Measurements from ENCODE around the gene SP140L. TPM values are rescaled to one million over a fixed set of nuclear protein-coding genes. Genes with fewer than 3 reads are reported as not detected.
"Not testable (repeated sequence)": the region's sequence is repeated elsewhere in the genome, so short reads cannot be mapped to it uniquely, and the experiment has no call there.

SP140L gene
- total RNA-seq, 2 experiments from 2014 or later, result 85.2 to 88.0 TPM

DNA sequence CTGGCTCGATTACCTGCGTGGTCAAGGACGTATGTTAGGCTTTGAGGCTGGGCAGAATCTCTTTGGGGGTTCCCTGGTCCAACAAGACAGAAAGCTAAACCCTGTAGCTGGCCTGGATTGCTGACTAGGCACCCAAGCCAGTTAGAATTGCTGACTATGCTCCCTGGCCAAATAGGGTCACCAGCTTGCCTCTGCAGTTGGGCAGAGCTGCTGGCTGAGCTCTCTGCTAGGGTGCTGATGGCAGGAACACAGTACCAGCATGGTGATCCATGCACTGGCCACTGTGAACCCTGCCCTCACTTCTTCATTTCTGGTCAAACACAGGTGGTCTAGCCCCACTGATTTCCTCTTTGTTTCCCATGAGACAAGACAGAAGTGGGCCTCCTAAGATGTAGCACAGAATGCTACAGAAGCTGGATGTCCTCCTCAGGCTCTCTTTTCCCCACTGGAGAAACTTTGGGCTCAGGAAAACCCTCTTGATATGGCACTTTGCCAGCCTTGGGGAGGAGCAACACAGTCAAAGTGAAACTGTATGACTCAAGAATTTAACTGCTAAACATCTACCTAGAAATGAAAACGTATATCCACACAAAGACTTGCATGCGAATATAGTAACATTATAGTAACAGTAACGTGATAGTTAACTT, 20.8 kb downstream of the SP140L start:
- peak overlapping the region; percentile 92 for H3K27ac Mint-ChIP-seq
- peaks cover 72% of the 10 kb centered on the region for H3K4me1 Mint-ChIP-seq
- peak overlapping the region; percentile 63 for H3K4me3 Mint-ChIP-seq
- POLR2A ChIA-PET, result interaction anchor here (0.8 to 4.5 kb wide), 10 partner anchors 12 to 366 kb away, joined by 3 to 35 read pairs (median 4); partner anchors contain the start of genes SP110, SP140 and SP140L
- peaks cover 36% of the 10 kb centered on the region for H3K9me3 Mint-ChIP-seq
- CTCF ChIA-PET, result interaction anchor here (0.6 to 1.6 kb wide), 3 partner anchors 21 to 25 kb away, joined by 3 to 5 read pairs (median 3); partner anchors contain the start of gene SP140L
- peak; percentile 63 for DNase-seq
- no peaks in the 10 kb centered on the region for H3K27me3 Mint-ChIP-seq
- H3K36me3 Mint-ChIP-seq (ENCODE audit: low read depth), result peaks cover 82% of the 10 kb centered on the region

DNA sequence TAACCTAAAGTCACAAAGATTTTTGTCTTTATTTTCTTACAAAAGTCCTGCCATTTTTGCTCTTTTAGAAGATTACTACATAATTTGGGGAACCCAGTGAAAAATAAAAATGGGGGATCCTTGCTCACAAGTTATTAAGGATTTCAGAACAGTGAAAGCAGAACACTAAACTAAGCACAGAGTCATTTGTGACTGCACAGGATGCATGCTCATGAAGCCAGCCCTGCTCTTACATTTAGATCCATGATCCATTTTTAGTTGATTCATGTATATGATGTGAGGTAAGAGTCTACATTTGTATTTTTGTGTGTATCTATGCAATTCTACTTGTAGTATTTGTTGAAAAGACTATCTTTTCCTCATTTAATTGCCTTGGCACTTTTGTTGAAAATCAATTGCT, 21.8 kb downstream of the SP140L start:
- peaks cover 73% of the 10 kb centered on the region for H3K36me3 Mint-ChIP-seq (ENCODE audit: low read depth)
- H3K27me3 Mint-ChIP-seq, result no peaks in the 10 kb centered on the region
- H3K27ac Mint-ChIP-seq, result peak overlapping the region; percentile 92
- ChIA-PET CTCF (interaction anchor here (0.5 to 1.5 kb wide), 2 partner anchors 13 to 26 kb away, joined by 3 read pairs; no protein-coding TSS in a partner anchor), POLR2A (interaction anchor here (0.6 to 4.5 kb wide), 9 partner anchors 13 to 365 kb away, joined by 3 to 35 read pairs (median 4); partner anchors contain the start of genes SP110, SP140 and SP140L)
- peaks cover 30% of the 10 kb centered on the region for H3K9me3 Mint-ChIP-seq
- peak overlapping the region; percentile 63 for H3K4me3 Mint-ChIP-seq
- H3K4me1 Mint-ChIP-seq, result peaks cover 62% of the 10 kb centered on the region
- no peak for DNase-seq

DNA sequence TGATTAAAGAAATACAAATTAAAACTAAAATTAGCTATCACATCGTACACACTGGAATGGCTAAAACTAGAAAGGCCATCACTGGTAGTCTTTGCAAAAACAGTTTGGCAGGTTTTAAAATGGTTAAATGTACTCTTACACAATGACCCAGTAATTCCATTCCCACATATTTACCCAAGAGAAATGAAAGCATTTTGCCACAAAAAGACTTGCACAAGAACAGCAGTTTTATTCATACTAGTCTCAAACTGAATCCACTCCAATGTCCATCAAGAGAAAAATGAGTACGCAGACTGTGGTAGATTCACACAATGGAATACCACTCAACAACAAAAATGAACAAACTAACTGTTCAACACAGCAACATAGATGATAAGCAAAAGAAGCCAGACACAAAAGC, 29.1 kb downstream of the SP140L start:
- POLR2A ChIA-PET, result interaction anchor here (0.7 kb wide), 1 partner anchor 14 kb away, joined by 3 read pairs; no protein-coding TSS in a partner anchor
- Mint-ChIP-seq H3K27ac (no peak overlapping the region), H3K27me3 (no peaks in the 10 kb centered on the region), H3K4me3 (no peak overlapping the region), H3K36me3 (ENCODE audit: low read depth) (peaks cover 68% of the 10 kb centered on the region), H3K9me3 (peaks cover 6% of the 10 kb centered on the region), H3K4me1 (peaks cover 15% of the 10 kb centered on the region)
- DNase-seq, result no peak
- CTCF ChIA-PET, result no interaction called here

DNA sequence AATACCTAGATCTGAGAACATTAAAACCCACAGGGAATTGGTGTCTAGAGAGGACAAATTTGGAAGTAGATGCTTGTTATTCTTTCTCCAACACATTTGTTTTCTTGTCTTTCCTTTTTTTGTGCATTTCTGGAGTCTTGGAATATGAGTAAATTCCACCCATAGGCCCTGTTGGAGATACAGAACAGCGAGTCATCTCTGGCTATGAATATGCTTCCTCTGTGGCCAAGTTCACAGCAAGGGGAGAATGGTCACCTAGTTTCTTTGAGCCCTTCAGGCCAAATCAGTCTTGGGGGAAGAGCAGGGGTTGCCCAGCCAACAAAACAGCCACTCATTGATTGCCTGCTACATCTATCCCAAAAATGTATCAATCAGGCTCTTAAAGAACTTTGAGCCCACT, 31.3 kb downstream of the SP140L start:
- CTCF ChIA-PET, result no interaction called here
- POLR2A ChIA-PET, result no interaction called here
- no peak for DNase-seq
- H3K27ac Mint-ChIP-seq, result no peak overlapping the region
- H3K4me3 Mint-ChIP-seq, result no peak overlapping the region
- H3K4me1 Mint-ChIP-seq, result peaks cover 34% of the 10 kb centered on the region
- H3K9me3 Mint-ChIP-seq, result peaks cover 4% of the 10 kb centered on the region
- H3K36me3 Mint-ChIP-seq (ENCODE audit: low read depth), result peaks cover 79% of the 10 kb centered on the region
- H3K27me3 Mint-ChIP-seq, result no peaks in the 10 kb centered on the region

DNA sequence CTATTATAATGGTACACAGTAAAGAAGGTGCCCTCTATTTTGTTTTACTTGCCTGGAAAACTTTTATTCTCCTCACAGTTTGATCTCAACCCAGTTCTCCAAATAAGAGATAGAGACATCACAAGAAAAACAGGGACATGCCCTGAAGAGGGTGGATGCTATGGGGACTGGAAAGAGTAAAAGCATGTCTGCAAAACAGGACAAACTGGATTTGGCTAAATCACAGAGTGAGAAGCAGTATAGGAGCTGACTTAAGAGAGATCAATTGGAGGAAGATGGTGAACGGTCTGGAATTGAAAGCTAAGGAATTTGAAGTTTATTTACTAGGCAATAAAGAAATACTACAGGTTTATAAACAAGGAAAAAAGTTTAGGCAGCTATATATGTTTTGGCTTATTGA, 33.0 kb downstream of the SP140L start:
- peaks cover 35% of the 10 kb centered on the region for H3K4me1 Mint-ChIP-seq
- H3K27ac Mint-ChIP-seq, result no peak overlapping the region
- POLR2A ChIA-PET, result no interaction called here
- peaks cover 86% of the 10 kb centered on the region for H3K36me3 Mint-ChIP-seq (ENCODE audit: low read depth)
- DNase-seq, result no peak
- no peak overlapping the region for H3K4me3 Mint-ChIP-seq
- H3K27me3 Mint-ChIP-seq, result no peaks in the 10 kb centered on the region
- peaks cover 4% of the 10 kb centered on the region for H3K9me3 Mint-ChIP-seq
- CTCF ChIA-PET, result no interaction called here

DNA sequence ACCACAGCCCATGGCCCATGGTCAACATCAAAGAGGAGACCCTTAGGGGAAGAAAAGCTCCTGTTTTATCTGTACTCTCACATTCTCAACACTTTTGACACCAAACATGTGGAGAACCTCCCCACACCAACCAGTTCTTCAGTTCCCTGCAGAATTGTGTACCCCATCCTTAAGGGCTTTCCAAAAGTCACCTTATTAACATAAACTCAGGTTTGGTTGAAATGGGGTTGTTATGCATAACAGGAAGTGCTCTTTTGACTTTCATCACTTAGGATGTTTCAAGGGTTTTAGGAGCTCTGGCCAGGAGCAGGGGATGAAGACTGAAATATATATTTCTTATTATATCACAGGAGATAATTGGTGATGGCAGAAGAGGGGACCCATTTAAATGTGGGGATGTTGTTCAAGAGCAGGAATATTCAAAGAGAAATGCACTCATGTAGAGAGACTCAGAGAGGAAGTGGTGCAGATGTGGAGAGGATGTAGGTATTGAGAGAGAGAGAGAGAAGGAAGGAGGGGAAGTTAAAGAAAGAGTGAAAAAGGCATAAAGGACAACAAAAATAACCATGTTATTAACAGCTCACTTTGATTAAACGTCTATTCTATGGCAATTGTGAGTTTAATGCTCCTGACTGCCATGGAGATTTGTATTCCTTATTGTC, 35.2 kb downstream of the SP140L start:
- peaks cover 89% of the 10 kb centered on the region for H3K36me3 Mint-ChIP-seq (ENCODE audit: low read depth)
- POLR2A ChIA-PET, result interaction anchor here (1.0 to 1.3 kb wide), 3 partner anchors 14 to 137 kb away, joined by 4 to 5 read pairs (median 4); partner anchors contain the start of gene SP140
- H3K9me3 Mint-ChIP-seq, result no peaks in the 10 kb centered on the region
- no peak for DNase-seq
- peaks cover 32% of the 10 kb centered on the region for H3K4me1 Mint-ChIP-seq
- peak overlapping the region; percentile 57 for H3K27ac Mint-ChIP-seq
- H3K27me3 Mint-ChIP-seq, result no peaks in the 10 kb centered on the region
- CTCF ChIA-PET, result interaction anchor here (0.7 kb wide), 1 partner anchor 14 kb away, joined by 3 read pairs; no protein-coding TSS in a partner anchor
- no peak overlapping the region for H3K4me3 Mint-ChIP-seq

DNA sequence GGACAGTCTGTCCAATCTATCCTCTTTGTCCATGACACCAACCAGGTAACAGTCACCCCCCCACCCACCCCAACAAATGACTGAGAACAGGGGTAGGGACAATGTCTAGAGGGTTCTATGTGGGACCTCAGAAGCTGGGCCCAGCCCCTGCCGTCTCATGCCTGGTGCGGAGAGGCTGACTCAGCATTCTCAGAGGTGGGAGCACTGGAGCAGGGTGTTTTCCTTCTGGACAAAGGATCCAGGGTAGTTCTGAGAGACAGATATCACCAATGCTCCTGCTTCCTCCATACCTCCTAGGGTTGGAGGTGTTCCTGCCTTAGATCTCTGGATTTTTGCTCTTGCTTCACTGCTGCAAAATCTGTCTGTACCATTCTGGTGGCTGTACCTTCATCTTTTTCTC, 55.1 kb downstream of the SP140L start:
- Mint-ChIP-seq H3K27ac (peak overlapping the region; percentile 42), H3K9me3 (no peaks in the 10 kb centered on the region), H3K4me3 (no peak overlapping the region), H3K36me3 (ENCODE audit: low read depth) (peaks cover 85% of the 10 kb centered on the region), H3K27me3 (no peaks in the 10 kb centered on the region), H3K4me1 (peaks cover 6% of the 10 kb centered on the region)
- CTCF ChIA-PET, result no interaction called here
- no peak for DNase-seq
- POLR2A ChIA-PET, result no interaction called here

DNA sequence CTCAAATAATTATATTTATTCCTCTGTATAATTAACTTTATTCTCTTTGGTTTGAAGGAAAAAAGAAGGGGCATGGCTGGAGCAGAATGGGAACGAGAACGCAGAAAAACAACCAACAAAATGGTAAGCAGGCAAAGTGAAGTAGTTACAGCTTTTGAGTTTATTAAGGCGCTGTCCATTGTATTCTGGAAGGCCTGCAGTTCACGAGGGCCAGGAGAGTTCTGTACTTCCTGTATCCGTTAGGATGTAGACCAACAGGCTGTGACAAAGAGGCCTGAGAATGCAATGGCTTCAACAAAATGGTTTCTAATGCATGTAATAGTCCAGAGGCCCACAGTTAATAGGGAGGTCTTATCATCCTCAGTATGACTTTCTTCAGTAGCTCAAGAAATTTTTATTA, 56.5 kb downstream of the SP140L start:
- H3K9me3 Mint-ChIP-seq, result no peaks in the 10 kb centered on the region
- H3K27me3 Mint-ChIP-seq, result no peaks in the 10 kb centered on the region
- H3K4me1 Mint-ChIP-seq, result peaks cover 2% of the 10 kb centered on the region
- ChIA-PET CTCF (no interaction called here), POLR2A (no interaction called here)
- no peak for DNase-seq
- H3K27ac Mint-ChIP-seq, result no peak overlapping the region
- H3K4me3 Mint-ChIP-seq, result no peak overlapping the region
- H3K36me3 Mint-ChIP-seq (ENCODE audit: low read depth), result peaks cover 82% of the 10 kb centered on the region

DNA sequence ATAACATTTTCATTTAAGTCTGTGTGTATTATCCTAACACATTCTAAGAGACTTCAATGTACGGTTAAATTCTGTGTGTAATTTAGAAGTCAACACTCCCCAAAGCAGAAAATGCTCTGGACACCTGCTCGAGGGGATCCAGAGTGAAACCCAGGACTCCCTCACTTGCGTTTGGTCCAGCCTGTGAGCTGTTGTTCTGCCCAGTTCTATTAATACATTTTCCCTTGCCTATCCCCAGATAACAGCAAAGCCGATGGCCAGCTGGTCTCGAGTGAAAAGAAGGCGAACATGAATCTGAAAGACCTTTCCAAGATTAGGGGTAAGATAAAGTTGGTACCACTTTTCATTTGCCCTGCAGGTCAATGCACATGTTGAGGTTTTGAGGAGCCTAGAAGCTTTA, 58.0 kb downstream of the SP140L start:
- peaks cover 83% of the 10 kb centered on the region for H3K36me3 Mint-ChIP-seq (ENCODE audit: low read depth)
- peaks cover 2% of the 10 kb centered on the region for H3K4me1 Mint-ChIP-seq
- CTCF ChIA-PET, result no interaction called here
- POLR2A ChIA-PET, result no interaction called here
- no peaks in the 10 kb centered on the region for H3K27me3 Mint-ChIP-seq
- H3K9me3 Mint-ChIP-seq, result no peaks in the 10 kb centered on the region
- no peak overlapping the region for H3K4me3 Mint-ChIP-seq
- DNase-seq, result no peak
- H3K27ac Mint-ChIP-seq, result no peak overlapping the region

DNA sequence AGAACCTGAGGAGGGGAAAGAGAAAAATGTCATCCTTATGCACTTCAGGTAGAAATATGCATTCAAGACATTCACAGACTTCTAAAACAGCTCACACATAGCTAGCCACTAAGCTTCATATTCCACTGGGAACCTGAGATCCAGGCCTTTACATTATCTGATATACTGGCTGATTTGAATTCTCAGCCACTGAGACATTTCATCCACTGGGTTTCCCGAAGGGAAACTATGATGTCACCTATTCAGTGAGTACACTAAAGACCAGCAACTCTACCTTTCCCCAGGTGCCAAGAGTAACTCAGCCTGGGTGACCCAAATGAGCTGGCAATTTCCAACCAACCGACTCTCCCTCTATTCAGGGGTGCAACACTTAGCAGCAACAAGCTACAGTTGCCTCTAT, 67.3 kb downstream of the SP140L start:
- H3K27ac Mint-ChIP-seq, result no peak overlapping the region
- ChIA-PET POLR2A (no interaction called here), CTCF (no interaction called here)
- peaks cover 3% of the 10 kb centered on the region for H3K9me3 Mint-ChIP-seq
- H3K4me1 Mint-ChIP-seq, result no peaks in the 10 kb centered on the region
- DNase-seq, result no peak
- H3K36me3 Mint-ChIP-seq (ENCODE audit: low read depth), result peaks cover 96% of the 10 kb centered on the region
- no peak overlapping the region for H3K4me3 Mint-ChIP-seq
- H3K27me3 Mint-ChIP-seq, result no peaks in the 10 kb centered on the region

DNA sequence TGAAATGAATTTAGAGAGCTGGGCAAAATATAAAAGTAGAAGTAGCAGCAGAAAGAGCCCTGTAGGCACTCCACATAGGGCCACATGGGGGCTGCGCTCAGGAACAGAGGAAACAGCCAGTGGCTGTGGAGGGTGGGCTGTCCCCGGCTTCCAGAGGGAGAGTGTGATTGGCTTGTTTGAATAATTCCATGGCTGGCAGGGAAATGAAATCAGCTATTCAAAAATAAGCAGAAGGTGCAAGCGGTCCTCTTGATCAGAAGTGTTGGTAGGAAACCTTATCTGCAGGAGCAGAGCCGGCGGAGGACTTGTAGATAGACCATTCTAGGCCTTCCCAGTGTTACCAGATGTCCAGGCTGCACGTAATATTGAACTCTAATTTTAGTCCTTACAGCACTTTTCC, 71.7 kb downstream of the SP140L start:
- H3K27me3 Mint-ChIP-seq, H3K27ac Mint-ChIP-seq, DNase-seq, H3K9me3 Mint-ChIP-seq, H3K4me3 Mint-ChIP-seq, H3K4me1 Mint-ChIP-seq, POLR2A ChIA-PET, CTCF ChIA-PET: not testable (repeated sequence)
- peaks cover 86% of the 10 kb centered on the region for H3K36me3 Mint-ChIP-seq (ENCODE audit: low read depth)

DNA sequence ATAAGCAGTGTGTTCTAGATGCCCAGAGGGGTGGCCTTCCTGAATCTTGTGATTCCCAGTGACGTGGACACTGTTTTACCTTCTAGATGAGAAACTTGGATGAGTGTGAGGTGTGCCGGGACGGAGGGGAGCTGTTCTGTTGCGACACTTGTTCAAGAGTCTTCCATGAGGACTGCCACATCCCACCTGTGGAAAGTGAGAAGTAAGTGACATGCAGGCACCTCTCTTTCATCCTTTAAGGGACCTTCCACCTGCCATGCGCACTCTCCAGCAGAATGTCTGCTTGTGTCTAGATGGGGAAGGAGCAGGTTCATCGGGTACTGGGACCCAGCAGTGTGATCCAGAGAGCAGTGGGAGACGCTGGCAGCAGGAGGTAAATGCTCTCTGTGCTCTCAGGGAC, 73.0 kb downstream of the SP140L start:
- H3K27me3 Mint-ChIP-seq, result no peaks in the 10 kb centered on the region
- H3K4me1 Mint-ChIP-seq, result no peaks in the 10 kb centered on the region
- ChIA-PET POLR2A (no interaction called here), CTCF (no interaction called here)
- no peak for DNase-seq
- H3K9me3 Mint-ChIP-seq, result no peaks in the 10 kb centered on the region
- peaks cover 86% of the 10 kb centered on the region for H3K36me3 Mint-ChIP-seq (ENCODE audit: low read depth)
- H3K4me3 Mint-ChIP-seq, result no peak overlapping the region
- H3K27ac Mint-ChIP-seq, result no peak overlapping the region

DNA sequence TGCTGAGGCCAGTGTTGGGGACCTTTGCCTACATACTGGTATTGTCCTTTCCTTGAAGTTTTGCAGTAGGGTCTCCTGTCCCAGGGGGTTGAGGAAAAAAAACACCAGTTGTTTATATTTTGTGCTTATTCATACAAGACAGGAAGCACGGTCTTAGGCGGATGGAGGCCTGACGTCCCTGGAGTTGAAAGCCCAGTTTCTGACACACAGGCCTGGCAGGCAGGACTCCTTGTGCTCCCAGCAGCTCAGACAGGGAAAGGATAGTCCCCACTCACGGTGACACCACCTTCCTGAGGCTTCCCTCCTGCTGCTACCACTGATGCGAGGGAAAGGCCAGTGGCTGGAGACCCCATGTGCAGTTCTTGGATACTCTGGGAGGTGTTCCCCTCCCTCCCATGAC, 73.5 kb downstream of the SP140L start:
- Mint-ChIP-seq H3K9me3 (no peaks in the 10 kb centered on the region), H3K27me3 (no peaks in the 10 kb centered on the region), H3K4me3 (no peak overlapping the region), H3K27ac (no peak overlapping the region), H3K4me1 (no peaks in the 10 kb centered on the region), H3K36me3 (ENCODE audit: low read depth) (peaks cover 86% of the 10 kb centered on the region)
- CTCF ChIA-PET, result no interaction called here
- POLR2A ChIA-PET, result no interaction called here
- no peak for DNase-seq

DNA sequence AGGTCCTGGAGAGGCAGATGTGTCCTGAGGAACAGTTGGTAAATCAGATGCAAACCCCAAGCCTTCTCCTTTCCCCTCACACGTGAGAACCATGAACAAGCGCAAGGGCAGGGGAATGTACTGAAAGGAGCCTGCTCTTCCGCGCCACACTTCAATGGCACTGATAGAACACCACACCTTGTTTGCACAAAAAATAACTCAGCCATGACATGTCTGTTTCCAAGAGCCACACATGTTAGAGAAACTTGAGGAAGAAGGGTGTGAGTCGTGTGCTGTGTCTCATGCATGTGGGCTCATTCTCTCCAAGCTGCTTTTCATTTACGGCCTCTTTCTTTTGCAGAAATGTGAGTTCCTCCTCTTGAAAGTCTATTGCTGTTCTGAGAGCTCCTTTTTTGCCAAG, 74.0 kb downstream of the SP140L start:
- CTCF ChIA-PET, result not testable (repeated sequence)

More for the DNA sequence above, 74.0 kb downstream of the SP140L start:
- H3K4me1 Mint-ChIP-seq, H3K4me3 Mint-ChIP-seq, H3K27ac Mint-ChIP-seq, H3K27me3 Mint-ChIP-seq, DNase-seq, POLR2A ChIA-PET, H3K9me3 Mint-ChIP-seq: not testable (repeated sequence)
- H3K36me3 Mint-ChIP-seq (ENCODE audit: low read depth), result peaks cover 86% of the 10 kb centered on the region
